ENCODE measurements around the gene VSNL1.

VSNL1 gene

GRCh38 chr2:17593841-17594491 lies 53.5 kb downstream of the VSNL1 start:
- TF ChIP-seq, protein P1, sequence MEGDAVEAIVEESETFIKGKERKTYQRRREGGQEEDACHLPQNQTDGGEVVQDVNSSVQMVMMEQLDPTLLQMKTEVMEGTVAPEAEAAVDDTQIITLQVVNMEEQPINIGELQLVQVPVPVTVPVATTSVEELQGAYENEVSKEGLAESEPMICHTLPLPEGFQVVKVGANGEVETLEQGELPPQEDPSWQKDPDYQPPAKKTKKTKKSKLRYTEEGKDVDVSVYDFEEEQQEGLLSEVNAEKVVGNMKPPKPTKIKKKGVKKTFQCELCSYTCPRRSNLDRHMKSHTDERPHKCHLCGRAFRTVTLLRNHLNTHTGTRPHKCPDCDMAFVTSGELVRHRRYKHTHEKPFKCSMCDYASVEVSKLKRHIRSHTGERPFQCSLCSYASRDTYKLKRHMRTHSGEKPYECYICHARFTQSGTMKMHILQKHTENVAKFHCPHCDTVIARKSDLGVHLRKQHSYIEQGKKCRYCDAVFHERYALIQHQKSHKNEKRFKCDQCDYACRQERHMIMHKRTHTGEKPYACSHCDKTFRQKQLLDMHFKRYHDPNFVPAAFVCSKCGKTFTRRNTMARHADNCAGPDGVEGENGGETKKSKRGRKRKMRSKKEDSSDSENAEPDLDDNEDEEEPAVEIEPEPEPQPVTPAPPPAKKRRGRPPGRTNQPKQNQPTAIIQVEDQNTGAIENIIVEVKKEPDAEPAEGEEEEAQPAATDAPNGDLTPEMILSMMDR (IDR thresholded peaks at IDR 0.05; ENCODE audit: insufficient read depth, low read depth, low read length, missing control alignments) = no peak
- no peak overlapping the region for H3K4me3 ChIP-seq (ENCODE audit: low read depth, low read length)
- DNase-seq (ENCODE audit: low read depth) = no peak

DNA sequence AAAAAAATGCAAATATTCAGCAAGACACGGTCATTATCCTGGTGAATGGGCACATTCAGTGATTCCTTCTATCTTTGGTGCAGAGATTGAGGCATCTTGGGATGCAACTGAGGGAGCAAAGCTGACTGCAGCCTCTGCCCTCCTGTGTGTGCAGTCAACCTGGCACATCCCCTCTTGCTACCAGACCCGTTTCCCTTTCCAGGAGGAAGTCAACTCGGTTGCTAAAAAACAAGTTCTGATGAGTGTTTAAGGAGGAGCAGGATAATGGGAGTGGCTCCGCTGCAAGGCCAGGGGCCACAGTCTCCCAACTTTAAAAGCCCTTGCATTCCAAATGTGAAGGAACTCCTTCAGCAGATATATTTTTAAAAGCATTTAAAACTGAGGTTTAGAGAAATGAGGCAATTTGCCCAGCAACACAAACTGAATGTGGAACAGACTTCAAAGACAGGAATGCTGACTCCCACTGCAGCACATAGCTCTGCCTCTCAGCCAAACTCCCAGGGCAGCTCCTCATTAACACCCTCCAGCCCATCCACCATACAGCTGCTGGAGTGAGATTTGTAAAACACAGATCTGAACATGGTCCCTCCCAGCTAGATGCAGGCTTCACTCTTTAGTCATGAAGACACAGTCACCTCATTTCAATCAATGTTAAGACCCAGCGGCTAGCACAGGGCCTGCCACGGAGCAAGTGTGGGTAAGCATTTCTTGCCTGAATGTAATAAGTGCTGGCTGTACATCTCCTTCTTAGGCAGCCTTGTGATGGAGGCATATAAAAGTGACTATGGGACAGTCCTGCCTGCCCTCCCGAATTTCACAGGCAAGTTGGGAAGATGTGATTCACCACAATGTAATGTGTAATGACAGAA lies 54.3 kb downstream of the VSNL1 start:
- no peak overlapping the region for H3K4me3 ChIP-seq (ENCODE audit: low read depth, low read length)
- TF ChIP-seq, protein P1 (IDR thresholded peaks at IDR 0.05; ENCODE audit: insufficient read depth, low read depth, low read length, missing control alignments) = no peak
- no peak for DNase-seq (ENCODE audit: low read depth)

DNA sequence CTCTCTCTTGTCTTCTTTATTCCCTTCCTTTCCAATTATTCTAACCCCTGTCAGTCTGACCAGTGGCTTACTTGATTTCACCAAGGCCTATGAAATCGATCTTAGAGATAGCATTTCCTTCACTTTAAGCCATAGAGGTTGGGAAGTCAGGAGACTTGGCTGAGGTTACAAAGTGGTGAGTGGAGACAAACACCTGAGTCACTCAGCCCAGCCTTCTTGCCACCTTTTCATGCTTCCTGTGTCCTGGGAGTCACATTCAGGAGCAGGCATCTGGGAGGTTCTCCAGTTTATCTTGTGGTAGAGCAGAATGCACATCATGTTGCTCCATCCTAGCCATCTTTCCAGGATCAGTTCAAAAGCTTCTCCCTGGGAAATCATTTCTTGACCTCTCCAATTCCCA lies 59.1 kb downstream of the VSNL1 start:
- no peak for DNase-seq (ENCODE audit: low read depth)
- H3K4me3 ChIP-seq (ENCODE audit: low read depth, low read length) = no peak overlapping the region
- TF ChIP-seq, protein P1 (IDR thresholded peaks at IDR 0.05; ENCODE audit: insufficient read depth, low read depth, low read length, missing control alignments) = no peak

DNA sequence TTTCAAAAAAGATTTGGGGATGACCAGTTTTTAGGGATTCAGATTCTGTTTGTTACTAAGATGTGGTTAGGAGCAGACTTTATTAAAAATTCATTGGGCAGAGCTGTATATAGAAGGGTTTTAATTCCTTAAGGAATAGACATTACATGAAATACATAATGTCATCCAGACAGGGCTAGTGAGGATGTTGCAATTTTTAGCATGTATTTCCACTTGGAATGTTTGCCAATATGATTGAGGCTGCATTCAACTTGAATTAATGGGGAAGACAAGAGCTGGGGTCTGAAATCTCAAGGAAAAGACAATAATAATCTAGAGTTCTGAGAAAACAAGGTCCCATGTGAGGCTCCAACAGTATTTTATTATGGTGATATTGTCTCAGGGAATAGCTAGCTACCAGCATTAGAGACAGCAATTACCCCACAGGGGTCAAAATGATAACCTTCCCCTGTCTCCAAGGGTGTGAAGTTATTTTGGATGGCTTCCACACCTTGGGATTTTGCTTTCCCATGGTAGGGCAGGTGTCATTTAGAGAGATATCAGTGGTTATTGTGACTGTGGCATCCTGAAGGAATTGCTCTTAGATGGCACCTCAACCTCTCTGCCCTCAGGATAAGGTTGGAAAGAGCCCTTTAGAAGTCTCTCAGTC lies 60.2 kb downstream of the VSNL1 start:
- TF ChIP-seq, protein P1 (IDR thresholded peaks at IDR 0.05; ENCODE audit: insufficient read depth, low read depth, low read length, missing control alignments) = no peak
- no peak overlapping the region for H3K4me3 ChIP-seq (ENCODE audit: low read depth, low read length)
- no peak for DNase-seq (ENCODE audit: low read depth)

DNA sequence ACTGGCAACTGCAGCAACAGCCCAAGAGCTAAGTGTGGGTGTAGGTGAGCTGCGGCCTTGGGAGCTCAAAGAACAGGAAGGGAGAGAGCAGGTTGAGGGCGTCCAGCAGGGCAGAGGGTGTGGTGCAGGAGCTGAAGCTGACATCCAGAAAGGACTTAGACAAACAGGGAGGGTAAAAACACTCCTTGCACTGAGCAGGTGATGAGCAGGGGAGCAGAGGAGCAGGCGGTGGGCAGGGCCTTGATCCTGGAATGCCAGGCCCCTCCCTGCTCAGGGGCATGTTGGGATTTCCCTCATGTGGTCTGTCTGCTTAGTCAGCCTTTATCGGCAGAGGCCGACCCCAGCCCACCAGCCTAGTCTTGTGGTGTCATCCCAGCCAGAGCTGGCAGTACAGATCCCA lies 63.6 kb downstream of the VSNL1 start:
- no peak overlapping the region for H3K4me3 ChIP-seq (ENCODE audit: low read depth, low read length)
- no peak for DNase-seq (ENCODE audit: low read depth)

GRCh38 chr2:17605696-17606095 lies 65.2 kb downstream of the VSNL1 start:
- no peak for DNase-seq (ENCODE audit: low read depth)
- no peak overlapping the region for H3K4me3 ChIP-seq (ENCODE audit: low read depth, low read length)

More for the DNA sequence above, 63.6 kb downstream of the VSNL1 start:
- TF ChIP-seq, protein P1 (IDR thresholded peaks at IDR 0.05; ENCODE audit: insufficient read depth, low read depth, low read length, missing control alignments) = no peak

More at GRCh38 chr2:17605696-17606095, 65.2 kb downstream of the VSNL1 start:
- TF ChIP-seq, protein P1 (IDR thresholded peaks at IDR 0.05; ENCODE audit: insufficient read depth, low read depth, low read length, missing control alignments) = no peak

Measured in GM12865 (cell line).